H54 (cell line): ENCODE data around the gene ROBO3.

Experiments
- DNase-seq: peaks from one replicate; pipeline ENCODE4 v3.0.0; 2011; ENCODE audit warnings: low spot score, mixed read lengths; ENCODE audit not compliant: insufficient read length
- FAIRE-seq: peaks from 3 replicates; lab custom pipeline; 2011; peaks lifted over from hg19 to GRCh38; lab: Jason Lieb, UNC
- POLR2A ChIP-seq: IDR thresholded peaks from 2 replicates; pipeline ENCODE4 v1.6.1; 2011; ENCODE audit warnings: low read depth, mild to moderate bottlenecking, low read length

Gene ROBO3

GRCh38 chr11:124865181-124865901 is at the start of gene ROBO3:
Gene ROBO3, plus strand, starts transcription at chr11:124865432. Its CDS starts 146 bp downstream, at chr11:124865578.
- TF ChIP-seq POLR2A: no peak

GRCh38 chr11:124817036-124817435 is 48.2 kb upstream of the ROBO3 start:
- DNase-seq (no peak), FAIRE-seq (no peak)
- TF ChIP-seq POLR2A: no peak

More at GRCh38 chr11:124865181-124865901, at the start of gene ROBO3:
- no peak for FAIRE-seq
- DNase-seq: no peak

- DNase-seq: no peak
- no peak for FAIRE-seq
- TF ChIP-seq POLR2A: no peak
These were observed 43.1 kb upstream of the ROBO3 start for GRCh38 chr11:124821995-124822730.

GRCh38 chr11:124823512-124824376 is 41.5 kb upstream of the ROBO3 start:
- DNase-seq (no peak), FAIRE-seq (no peak)
- TF ChIP-seq POLR2A: no peak

- FAIRE-seq (no peak), DNase-seq (no peak)
- no peak for TF ChIP-seq POLR2A
These were observed 39.4 kb upstream of the ROBO3 start for GRCh38 chr11:124825876-124826275.

GRCh38 chr11:124829986-124830385 is 35.2 kb upstream of the ROBO3 start:
- FAIRE-seq (no peak), DNase-seq (no peak)
- no peak for TF ChIP-seq POLR2A

- no peak for FAIRE-seq
These were observed 34.5 kb upstream of the ROBO3 start for GRCh38 chr11:124830749-124831148.

GRCh38 chr11:124831897-124832296 is 33.3 kb upstream of the ROBO3 start:
- no peak for TF ChIP-seq POLR2A
- FAIRE-seq (no peak), DNase-seq (no peak)

More at GRCh38 chr11:124830749-124831148, 34.5 kb upstream of the ROBO3 start:
- no peak for TF ChIP-seq POLR2A
- no peak for DNase-seq

- FAIRE-seq (no peak), DNase-seq (no peak)
- no peak for TF ChIP-seq POLR2A
These were observed 32.7 kb upstream of the ROBO3 start for GRCh38 chr11:124832571-124832970.

GRCh38 chr11:124834526-124835180 is 30.6 kb upstream of the ROBO3 start:
- DNase-seq: no peak
- FAIRE-seq: no peak
- no peak for TF ChIP-seq POLR2A

- no peak for TF ChIP-seq POLR2A
- FAIRE-seq (no peak), DNase-seq (no peak)
These were observed 29.3 kb upstream of the ROBO3 start for GRCh38 chr11:124835918-124836317.

- TF ChIP-seq POLR2A: no peak
- DNase-seq (peak; percentile 54), FAIRE-seq (peak; percentile 55)
These were observed 27.8 kb upstream of the ROBO3 start for GRCh38 chr11:124837491-124837856.

- no peak for FAIRE-seq
These were observed 26.5 kb upstream of the ROBO3 start for GRCh38 chr11:124838805-124839127.

More at GRCh38 chr11:124838805-124839127, 26.5 kb upstream of the ROBO3 start:
- no peak for DNase-seq
- TF ChIP-seq POLR2A: no peak
